GM23338 (cell line): ENCODE measurements around the gene FMN1. TPM values are rescaled to one million over a fixed set of nuclear protein-coding genes. Genes with fewer than 3 reads are reported as not detected.

ENCODE experiments used
- ATAC-seq: fragments of 200-7000 bp; cut with Tn5 transposase; 3 replicates; pipeline ENCODE4 v1.9.1; 2020
- DNase-seq: peaks from one replicate; pipeline ENCODE4 v3.0.0-alpha.2; 2015; ENCODE audit warnings: low spot score
- H2AFZ ChIP-seq: fragments of 200-600 bp; sonication (generic); 2 replicates; pipeline ENCODE4 v1.8.0; 2016; ENCODE audit warnings: antibody characterized with exemption, mild to moderate bottlenecking, moderate library complexity
- H3F3A ChIP-seq: fragments of 200-600 bp; sonication (generic); replicated peaks from 2 replicates; pipeline ENCODE4 v1.8.0; 2017; ENCODE audit warnings: antibody characterized with exemption, mixed run types, low read depth
- H3K27ac ChIP-seq: fragments of 200-600 bp; sonication (generic); 2 replicates; pipeline ENCODE4 v1.6.1; 2016; ENCODE audit warnings: low read depth
- H3K27me3 ChIP-seq: fragments of 200-600 bp; sonication (generic); 2 replicates; pipeline ENCODE4 v1.8.0; 2016; ENCODE audit warnings: mild to moderate bottlenecking, mixed run types, moderate library complexity; ENCODE audit not compliant: insufficient read depth
- H3K36me3 ChIP-seq: fragments of 200-600 bp; sonication (generic); 2 replicates; pipeline ENCODE4 v1.8.0; 2016; ENCODE audit warnings: mild to moderate bottlenecking; ENCODE audit not compliant: insufficient read depth
- H3K4me1 ChIP-seq: fragments of 200-600 bp; sonication (generic); 2 replicates; pipeline ENCODE4 v1.8.0; 2016; ENCODE audit warnings: mild to moderate bottlenecking, moderate library complexity; ENCODE audit not compliant: insufficient read depth
- H3K4me2 ChIP-seq: fragments of 200-600 bp; sonication (generic); 2 replicates; pipeline ENCODE4 v1.7.1; 2017; ENCODE audit warnings: mixed run types
- H3K4me3 ChIP-seq: fragments of 200-600 bp; sonication (generic); 2 replicates; pipeline ENCODE4 v1.6.1; 2016; ENCODE audit warnings: mixed run types
- H3K79me2 ChIP-seq: fragments of 200-600 bp; sonication (generic); replicated peaks from 2 replicates; pipeline ENCODE4 v1.8.0; 2017; ENCODE audit warnings: mild to moderate bottlenecking; ENCODE audit not compliant: insufficient read depth
- H3K9me2 ChIP-seq: fragments of 200-600 bp; sonication (generic); 2 replicates; pipeline ENCODE4 v1.8.0; 2017; ENCODE audit not compliant: insufficient read depth
- H4K20me1 ChIP-seq: fragments of 200-600 bp; sonication (generic); replicated peaks from 2 replicates; pipeline ENCODE4 v1.8.0; 2017; ENCODE audit warnings: mild to moderate bottlenecking; ENCODE audit not compliant: insufficient read depth
- H3K27ac Mint-ChIP-seq: 2 replicates; pipeline ENCODE4 v1.8.0; 2020; ENCODE audit warnings: inconsistent platforms, mild to moderate bottlenecking, moderate library complexity, mixed read lengths
- H3K27me3 Mint-ChIP-seq: 3 replicates; pipeline ENCODE4 v1.8.0; 2022; ENCODE audit warnings: low read depth, mild to moderate bottlenecking, moderate library complexity, mixed read lengths, inconsistent platforms; ENCODE audit not compliant: insufficient read depth, poor library complexity
- H3K36me3 Mint-ChIP-seq: 3 replicates; pipeline ENCODE4 v1.8.0; 2021; ENCODE audit warnings: low read depth, mild to moderate bottlenecking, inconsistent platforms, moderate library complexity, mixed read lengths
- H3K4me1 Mint-ChIP-seq: 3 replicates; pipeline ENCODE4 v1.8.0; 2020; ENCODE audit warnings: mild to moderate bottlenecking, inconsistent platforms, mixed read lengths
- H3K4me3 Mint-ChIP-seq: 3 replicates; pipeline ENCODE4 v1.8.0; 2021; ENCODE audit warnings: moderate library complexity, mild to moderate bottlenecking, inconsistent platforms, mixed read lengths
- H3K9me3 Mint-ChIP-seq: 3 replicates; pipeline ENCODE4 v1.8.0; 2020; ENCODE audit warnings: moderate library complexity, mild to moderate bottlenecking, inconsistent platforms, mixed read lengths
- EZH2 ChIP-seq: fragments of 200-600 bp; sonication (generic); IDR thresholded peaks from one replicate; pipeline ENCODE4 v1.8.0; 2017; ENCODE audit warnings: antibody characterized with exemption, mild to moderate bottlenecking, low read depth; ENCODE audit not compliant: unreplicated experiment
- JUNB ChIP-seq: IDR thresholded peaks from one replicate; pipeline ENCODE4 v1.6.1; 2016; ENCODE audit warnings: antibody characterized with exemption; ENCODE audit not compliant: unreplicated experiment
- REST ChIP-seq: IDR thresholded peaks from one replicate; pipeline ENCODE4 v1.6.1; 2018; ENCODE audit warnings: antibody characterized with exemption; ENCODE audit not compliant: unreplicated experiment
- STAT1 ChIP-seq: IDR thresholded peaks from one replicate; pipeline ENCODE4 v1.6.1; 2016; ENCODE audit warnings: antibody characterized with exemption; ENCODE audit not compliant: unreplicated experiment
- ZNF114 ChIP-seq: fragments of 250-450 bp; sonication (Bioruptor Pico); IDR thresholded peaks from 2 replicates; pipeline ENCODE4 v1.5.0; 2020; ENCODE audit warnings: mild to moderate bottlenecking, moderate library complexity
- ZNF462 ChIP-seq: fragments of 250-450 bp; sonication (Bioruptor Pico); IDR thresholded peaks from 2 replicates; pipeline ENCODE4 v1.5.0; 2020; ENCODE audit warnings: mild to moderate bottlenecking, moderate library complexity
- polyA plus RNA-seq: library from polyadenylated mRNA; unstranded; fragments of >200 nt; fragmentation: Nextera tagmentation; extraction: Ambion mirVana; gene quantifications from 2 replicates; pipeline ENCODE4 v1.2.1, GENCODE V29; 2016
- total RNA-seq: library from RNA; depleted of rRNA; stranded (reverse); fragments of >200 nt; shearing (Covaris generic); gene quantifications from 2 replicates; pipeline ENCODE4 v1.2.3, GENCODE V29; 2014

Gene FMN1
- total and polyA plus RNA-seq, 2 experiments from 2014 or later, result 1.2 to 1.6 TPM

- TF ChIP-seq ZNF462 (no peak), STAT1 (no peak), JUNB (no peak), ZNF114 (CRISPR knock-in tag) (no peak)
These were observed 10.4 kb upstream of the FMN1 start (continued) for GRCh38 chr15:33204926-33205325.

- no peak overlapping the region for H3K4me3 Mint-ChIP-seq
- Histone ChIP-seq H3K4me2 (no peak overlapping the region), H3K4me3 (no peak overlapping the region), H2AFZ (no peak overlapping the region), H3K9me2 (no peaks in the 10 kb centered on the region), H3K27me3 (no peaks in the 10 kb centered on the region), H3K79me2 (no peaks in the 10 kb centered on the region), H3K4me1 (peaks cover 14% of the 10 kb centered on the region; the same call in 1 of the 2 replicates), H3F3A (no peaks in the 10 kb centered on the region), H3K36me3 (no peaks in the 10 kb centered on the region), H3K27ac (no peak overlapping the region), H4K20me1 (no peaks in the 10 kb centered on the region)
- peaks cover 30% of the 10 kb centered on the region for H3K4me1 Mint-ChIP-seq
- DNase-seq (no peak), ATAC-seq (no peak)
- peaks cover 6% of the 10 kb centered on the region for H3K27me3 Mint-ChIP-seq
- H3K27ac Mint-ChIP-seq, result no peak overlapping the region
- no peaks in the 10 kb centered on the region for H3K36me3 Mint-ChIP-seq
- H3K9me3 Mint-ChIP-seq, result no peaks in the 10 kb centered on the region
- TF ChIP-seq EZH2, result no peak
- TF ChIP-seq ZNF462, result no peak
- TF ChIP-seq ZNF114 (CRISPR knock-in tag), result no peak
- no peak for TF ChIP-seq REST
These were observed 9.6 kb upstream of the FMN1 start for GRCh38 chr15:33204087-33204486.
